ENCODE measurements around the gene MCTP1.

Gene MCTP1

DNA sequence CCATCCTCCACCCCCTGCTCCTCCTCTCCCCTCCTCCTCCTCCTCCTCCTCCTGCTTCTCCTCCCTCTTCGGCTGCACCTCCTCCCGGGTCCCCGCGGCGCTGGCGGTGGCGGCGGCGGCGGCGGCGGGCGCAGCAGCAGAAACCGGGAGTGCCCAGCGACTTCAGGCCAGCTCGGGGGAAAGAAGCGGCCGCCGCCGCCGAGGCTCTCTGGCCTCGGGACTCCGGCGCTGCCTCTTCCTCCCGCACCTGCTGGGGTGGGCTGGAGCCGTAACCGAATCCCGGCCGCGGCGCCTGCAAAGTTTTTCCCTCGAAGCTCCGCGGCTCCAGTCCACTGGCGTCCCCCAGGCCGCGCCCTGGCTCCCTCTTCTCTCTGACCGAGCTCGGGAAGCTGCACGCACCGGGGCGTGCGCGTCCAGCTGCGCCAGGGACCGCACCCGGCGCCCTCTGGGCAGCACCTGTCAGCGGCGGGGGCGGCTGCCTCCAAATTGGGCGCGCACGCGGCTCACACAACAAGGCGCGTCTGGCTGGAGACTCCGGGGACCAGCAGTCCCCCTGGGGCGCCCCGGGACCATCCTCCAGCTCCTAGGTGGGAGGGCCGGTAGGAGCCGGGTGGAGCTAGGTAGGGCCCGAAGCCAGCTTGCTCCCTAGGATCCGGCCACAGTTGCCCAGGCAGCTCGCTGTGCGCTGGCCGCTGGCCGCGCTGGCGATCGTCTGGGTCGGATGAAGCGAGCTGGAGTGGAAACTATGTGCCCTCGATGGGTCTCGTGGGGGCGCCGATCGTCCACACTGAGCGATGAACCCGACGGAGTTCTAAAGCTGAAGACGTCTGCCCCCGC is at the start of gene MCTP1:
TSS of gene MCTP1 (minus strand) at position 523 of the 837 bp plus-strand sequence.
- Mint-ChIP-seq H3K36me3 (ENCODE audit: low read depth) (no peaks in the 10 kb centered on the region), H3K9me3 (no peaks in the 10 kb centered on the region), H3K27ac (no peak within 1 kb of the TSS), H3K27me3 (ENCODE audit: low read depth) (peaks cover 62% of the 10 kb centered on the region), H3K4me1 (ENCODE audit: low read depth) (peaks cover 9% of the 10 kb centered on the region), H3K4me3 (peak within 1 kb of the TSS; percentile 64)
- no peak for DNase-seq (ENCODE audit: low spot score)

DNA sequence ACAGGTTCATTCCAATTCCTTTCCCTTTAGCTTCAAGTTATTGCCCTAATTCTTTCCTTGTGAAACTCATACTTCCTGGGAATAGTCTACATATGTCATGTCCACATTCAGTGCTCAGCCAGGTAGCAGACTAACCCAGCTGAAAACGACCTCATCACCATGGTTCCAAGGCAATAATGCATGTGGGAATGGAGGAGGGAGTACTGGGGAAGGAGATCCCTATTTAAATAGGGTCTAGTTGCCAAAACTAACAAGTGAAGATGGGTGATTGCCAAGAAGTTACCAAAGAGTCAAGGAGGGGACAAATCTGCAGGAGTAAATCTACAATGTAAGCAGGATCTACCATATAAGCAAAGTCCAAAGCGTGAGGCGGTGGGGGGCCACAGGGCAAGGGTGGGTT is 47.3 kb upstream of the MCTP1 start:
- Mint-ChIP-seq H3K27me3 (ENCODE audit: low read depth) (no peaks in the 10 kb centered on the region), H3K36me3 (ENCODE audit: low read depth) (no peaks in the 10 kb centered on the region), H3K4me3 (no peak overlapping the region), H3K4me1 (ENCODE audit: low read depth) (no peaks in the 10 kb centered on the region), H3K9me3 (no peaks in the 10 kb centered on the region), H3K27ac (no peak overlapping the region)
- no peak for DNase-seq (ENCODE audit: low spot score)

DNA sequence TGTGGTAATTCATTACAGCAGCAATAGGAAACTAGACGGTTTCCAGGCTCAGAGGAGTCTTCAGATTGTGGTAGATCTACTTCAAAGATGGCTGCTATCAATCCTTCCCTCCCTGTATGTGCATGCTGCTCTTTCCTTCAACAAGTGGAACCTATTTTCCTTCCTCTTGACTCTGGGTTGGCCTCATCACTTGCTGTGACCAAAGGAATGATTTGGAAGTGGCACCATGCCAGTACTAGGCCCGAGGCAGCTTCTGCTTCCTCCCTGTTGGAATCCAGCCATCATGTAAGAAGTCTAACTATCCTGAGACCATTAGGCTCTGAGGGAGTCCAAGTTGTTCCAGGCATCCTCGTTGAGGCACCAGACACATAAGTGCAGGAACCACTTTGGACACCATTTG is 46.5 kb upstream of the MCTP1 start:
- no peaks in the 10 kb centered on the region for H3K27me3 Mint-ChIP-seq (ENCODE audit: low read depth)
- H3K4me3 Mint-ChIP-seq, result no peak overlapping the region
- no peaks in the 10 kb centered on the region for H3K4me1 Mint-ChIP-seq (ENCODE audit: low read depth)
- H3K27ac Mint-ChIP-seq, result no peak overlapping the region
- H3K9me3 Mint-ChIP-seq, result no peaks in the 10 kb centered on the region
- H3K36me3 Mint-ChIP-seq (ENCODE audit: low read depth), result no peaks in the 10 kb centered on the region
- no peak for DNase-seq (ENCODE audit: low spot score)

DNA sequence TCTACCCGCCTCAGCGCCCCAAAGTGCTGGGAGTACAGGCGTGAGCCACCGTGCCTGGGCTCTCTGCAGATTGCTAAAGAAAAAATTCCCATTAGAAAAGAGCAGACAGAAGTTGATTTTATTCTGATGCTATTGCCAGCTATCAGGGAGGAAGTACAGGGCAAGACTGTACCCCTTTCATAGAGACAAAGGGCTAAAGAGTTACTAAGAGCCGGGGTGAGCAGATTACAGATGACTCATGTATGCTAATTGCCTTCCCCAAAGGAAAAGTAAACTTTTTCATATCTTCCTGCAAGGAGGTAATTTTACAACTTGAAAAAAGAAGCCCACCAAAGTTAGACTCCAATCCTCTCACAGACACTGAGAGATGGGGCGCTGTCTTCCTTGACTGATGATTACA is 42.3 kb upstream of the MCTP1 start:
- H3K4me3 Mint-ChIP-seq, result no peak overlapping the region
- no peaks in the 10 kb centered on the region for H3K36me3 Mint-ChIP-seq (ENCODE audit: low read depth)
- no peaks in the 10 kb centered on the region for H3K27me3 Mint-ChIP-seq (ENCODE audit: low read depth)
- no peaks in the 10 kb centered on the region for H3K9me3 Mint-ChIP-seq
- no peak overlapping the region for H3K27ac Mint-ChIP-seq
- no peak for DNase-seq (ENCODE audit: low spot score)
- H3K4me1 Mint-ChIP-seq (ENCODE audit: low read depth), result no peaks in the 10 kb centered on the region

DNA sequence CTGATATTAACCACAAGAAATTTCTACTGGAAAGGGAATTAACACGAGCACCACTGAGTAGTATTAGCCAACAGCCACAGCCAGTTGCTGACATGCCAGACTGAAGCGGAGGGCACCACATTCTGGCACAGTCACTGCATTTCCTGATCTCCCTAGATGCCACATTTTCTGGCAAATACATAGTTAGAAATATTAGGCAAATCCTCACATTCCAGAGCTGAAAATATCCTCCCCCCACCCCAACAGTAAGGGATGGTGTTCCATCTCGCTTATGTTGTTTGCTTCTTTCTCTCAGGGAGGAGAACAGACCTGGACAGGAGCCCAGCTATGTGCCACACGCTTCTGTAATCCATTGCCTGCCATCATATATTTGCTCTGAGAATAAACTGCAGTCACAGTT is 32.8 kb upstream of the MCTP1 start:
- Mint-ChIP-seq H3K36me3 (ENCODE audit: low read depth) (no peaks in the 10 kb centered on the region), H3K27ac (no peak overlapping the region), H3K9me3 (peaks cover 5% of the 10 kb centered on the region), H3K27me3 (ENCODE audit: low read depth) (no peaks in the 10 kb centered on the region), H3K4me3 (no peak overlapping the region), H3K4me1 (ENCODE audit: low read depth) (no peaks in the 10 kb centered on the region)
- DNase-seq (ENCODE audit: low spot score), result no peak

DNA sequence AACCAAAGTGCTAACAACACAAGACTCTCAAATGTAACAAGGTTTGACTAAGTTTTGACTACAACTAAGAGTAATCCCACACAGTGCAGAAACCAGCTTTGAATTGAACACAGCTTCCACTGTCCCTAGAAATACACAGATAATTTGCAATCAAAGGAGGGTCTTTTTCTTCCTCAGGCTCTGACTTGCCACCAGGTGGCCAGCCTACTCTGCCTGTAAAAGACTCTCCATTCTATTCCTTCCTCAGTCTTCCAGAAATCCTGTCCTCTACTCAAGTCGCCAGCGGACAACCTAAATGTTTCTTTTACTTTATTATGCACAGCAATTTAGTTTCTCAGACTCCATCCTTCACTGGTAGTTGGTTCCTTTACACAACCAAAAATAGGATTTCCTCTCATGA is 32.2 kb upstream of the MCTP1 start:
- DNase-seq (ENCODE audit: low spot score), result no peak
- Mint-ChIP-seq H3K9me3 (peaks cover 5% of the 10 kb centered on the region), H3K27me3 (ENCODE audit: low read depth) (no peaks in the 10 kb centered on the region)

DNA sequence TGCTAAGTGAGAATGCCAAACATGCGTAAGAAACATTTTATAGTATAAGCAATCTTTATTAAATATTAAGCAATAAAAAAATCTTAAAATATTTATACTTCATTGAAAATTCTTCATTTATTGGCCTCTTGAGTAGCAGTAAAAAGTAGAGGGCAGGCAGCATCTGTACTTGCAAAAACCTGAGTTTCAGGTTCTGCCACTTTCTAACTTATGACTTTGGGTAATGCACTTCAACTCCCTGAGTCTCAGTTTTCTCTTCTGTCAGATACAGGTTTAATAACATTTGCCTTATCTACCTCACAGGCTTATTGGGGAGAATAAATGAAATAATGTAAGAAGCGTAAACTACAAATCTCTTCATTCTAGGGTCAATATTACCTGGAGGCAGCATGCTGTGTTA is 19.8 kb upstream of the MCTP1 start:
- H3K9me3 Mint-ChIP-seq, result no peaks in the 10 kb centered on the region
- DNase-seq (ENCODE audit: low spot score), result no peak
- no peak overlapping the region for H3K27ac Mint-ChIP-seq
- no peaks in the 10 kb centered on the region for H3K27me3 Mint-ChIP-seq (ENCODE audit: low read depth)
- H3K4me3 Mint-ChIP-seq, result no peak overlapping the region
- no peaks in the 10 kb centered on the region for H3K4me1 Mint-ChIP-seq (ENCODE audit: low read depth)
- H3K36me3 Mint-ChIP-seq (ENCODE audit: low read depth), result no peaks in the 10 kb centered on the region

More for the DNA sequence above, 32.2 kb upstream of the MCTP1 start:
- Mint-ChIP-seq H3K27ac (no peak overlapping the region), H3K4me3 (no peak overlapping the region), H3K36me3 (ENCODE audit: low read depth) (no peaks in the 10 kb centered on the region), H3K4me1 (ENCODE audit: low read depth) (no peaks in the 10 kb centered on the region)

DNA sequence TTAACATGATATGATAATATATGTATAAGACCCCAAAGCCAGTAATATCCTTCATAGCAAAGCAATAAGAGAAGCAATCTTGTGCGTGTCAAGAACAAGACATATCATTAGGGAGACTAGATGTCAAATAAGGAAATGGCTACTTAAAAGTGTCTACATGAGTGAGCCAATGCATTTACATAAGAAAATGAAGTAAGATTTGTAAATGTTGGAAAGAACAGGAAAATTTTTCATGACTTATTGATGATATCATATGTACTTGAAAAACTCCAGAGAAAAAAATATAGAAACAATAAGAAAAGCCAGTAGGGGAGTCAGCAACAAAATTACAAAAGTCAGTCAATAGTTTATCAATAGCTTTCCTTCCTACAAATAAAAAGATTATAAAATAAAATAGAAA is 13.8 kb upstream of the MCTP1 start:
- no peaks in the 10 kb centered on the region for H3K9me3 Mint-ChIP-seq
- no peaks in the 10 kb centered on the region for H3K4me1 Mint-ChIP-seq (ENCODE audit: low read depth)
- H3K4me3 Mint-ChIP-seq, result no peak overlapping the region
- H3K36me3 Mint-ChIP-seq (ENCODE audit: low read depth), result no peaks in the 10 kb centered on the region
- H3K27ac Mint-ChIP-seq, result no peak overlapping the region
- peaks cover 3% of the 10 kb centered on the region for H3K27me3 Mint-ChIP-seq (ENCODE audit: low read depth)
- no peak for DNase-seq (ENCODE audit: low spot score)

DNA sequence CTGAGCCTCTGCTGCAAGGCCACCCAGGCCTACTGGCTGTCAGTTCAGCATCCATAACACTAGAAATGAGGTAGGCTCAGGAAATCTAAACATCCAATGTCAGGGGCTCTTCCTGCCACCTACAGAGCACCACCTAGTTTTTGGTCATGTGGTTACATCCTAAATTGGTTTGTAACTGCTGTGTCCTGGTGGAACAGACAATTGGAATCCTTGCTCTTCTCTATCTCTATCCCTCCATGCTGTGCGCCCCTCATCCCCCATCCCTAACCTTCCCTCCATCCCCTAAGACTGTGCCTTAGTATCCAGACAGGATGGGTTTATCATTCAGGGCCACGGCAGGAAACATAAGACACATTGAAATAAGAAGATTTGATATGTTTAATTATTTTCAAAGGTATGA is 11.4 kb upstream of the MCTP1 start:
- Mint-ChIP-seq H3K27ac (no peak overlapping the region), H3K27me3 (ENCODE audit: low read depth) (peaks cover 3% of the 10 kb centered on the region), H3K36me3 (ENCODE audit: low read depth) (no peaks in the 10 kb centered on the region), H3K4me1 (ENCODE audit: low read depth) (no peaks in the 10 kb centered on the region), H3K9me3 (no peaks in the 10 kb centered on the region), H3K4me3 (no peak overlapping the region)
- DNase-seq (ENCODE audit: low spot score), result no peak

DNA sequence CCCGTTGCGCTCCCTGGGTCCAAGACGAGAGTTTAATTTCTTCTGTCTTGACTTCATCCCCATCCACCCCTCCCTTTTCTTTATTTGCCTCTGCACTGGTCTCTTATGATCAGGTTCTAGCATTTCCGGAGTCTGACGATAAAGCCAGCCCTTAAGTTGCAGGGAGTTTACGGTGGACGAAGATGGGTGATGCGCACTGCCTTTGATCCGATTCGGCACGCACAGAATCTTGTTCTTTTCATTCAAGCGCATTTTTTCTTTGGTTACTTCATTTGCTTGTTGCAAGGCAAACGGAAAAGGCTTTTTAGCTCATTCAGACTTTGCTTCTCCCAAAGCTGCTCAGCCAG is 488 bp upstream of the MCTP1 start:
- DNase-seq (ENCODE audit: low spot score), result no peak
- Mint-ChIP-seq H3K27me3 (ENCODE audit: low read depth) (peaks cover 62% of the 10 kb centered on the region), H3K27ac (no peak overlapping the region), H3K4me3 (peak overlapping the region; percentile 64), H3K36me3 (ENCODE audit: low read depth) (no peaks in the 10 kb centered on the region), H3K9me3 (no peaks in the 10 kb centered on the region), H3K4me1 (ENCODE audit: low read depth) (peaks cover 9% of the 10 kb centered on the region)

DNA sequence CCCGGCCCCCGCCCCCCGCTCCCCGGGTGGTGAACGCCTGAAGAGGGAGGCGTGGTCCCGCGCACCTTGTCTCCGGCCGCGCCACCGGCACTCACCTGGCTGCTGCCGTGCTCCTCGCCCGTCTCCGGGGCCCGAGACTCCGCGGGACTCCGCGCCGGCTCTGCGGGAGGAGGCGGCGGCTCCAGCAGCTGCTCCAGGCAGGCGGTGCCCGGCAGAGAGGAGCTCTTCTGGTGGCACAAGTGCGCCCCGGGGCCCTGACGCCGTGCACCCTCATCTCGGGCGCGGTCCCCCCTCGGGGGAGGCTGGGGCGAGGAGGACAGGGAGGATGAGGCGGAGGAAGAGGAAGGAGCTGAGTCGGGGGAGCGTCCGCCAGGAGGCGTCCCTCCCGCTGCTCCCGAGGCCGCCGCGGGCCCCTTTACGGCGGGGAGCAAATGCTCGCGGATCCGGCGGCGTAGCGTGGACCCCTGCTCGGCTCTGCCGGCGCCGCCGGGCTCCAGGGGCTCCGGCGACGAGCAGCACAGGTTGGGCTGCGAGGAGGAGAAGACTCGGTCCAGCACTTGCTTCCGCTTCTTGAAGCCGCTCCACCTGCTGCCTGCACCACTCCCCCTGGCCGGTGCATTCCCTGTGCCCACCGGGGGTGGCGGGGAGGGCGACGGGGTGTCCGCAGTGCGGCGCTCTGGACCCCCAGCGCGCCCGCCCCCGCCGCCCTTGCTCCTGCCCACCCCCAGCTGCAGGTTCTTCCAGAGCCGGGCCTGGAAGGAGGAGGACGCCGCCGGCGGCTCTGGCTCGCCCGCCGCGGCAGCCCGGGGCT is 928 bp downstream of the MCTP1 start:
- Mint-ChIP-seq H3K27me3 (ENCODE audit: low read depth) (peaks cover 65% of the 10 kb centered on the region), H3K4me1 (ENCODE audit: low read depth) (peaks cover 9% of the 10 kb centered on the region), H3K9me3 (no peaks in the 10 kb centered on the region), H3K36me3 (ENCODE audit: low read depth) (no peaks in the 10 kb centered on the region), H3K4me3 (no peak overlapping the region), H3K27ac (no peak overlapping the region)
- DNase-seq (ENCODE audit: low spot score), result peak; percentile 5

DNA sequence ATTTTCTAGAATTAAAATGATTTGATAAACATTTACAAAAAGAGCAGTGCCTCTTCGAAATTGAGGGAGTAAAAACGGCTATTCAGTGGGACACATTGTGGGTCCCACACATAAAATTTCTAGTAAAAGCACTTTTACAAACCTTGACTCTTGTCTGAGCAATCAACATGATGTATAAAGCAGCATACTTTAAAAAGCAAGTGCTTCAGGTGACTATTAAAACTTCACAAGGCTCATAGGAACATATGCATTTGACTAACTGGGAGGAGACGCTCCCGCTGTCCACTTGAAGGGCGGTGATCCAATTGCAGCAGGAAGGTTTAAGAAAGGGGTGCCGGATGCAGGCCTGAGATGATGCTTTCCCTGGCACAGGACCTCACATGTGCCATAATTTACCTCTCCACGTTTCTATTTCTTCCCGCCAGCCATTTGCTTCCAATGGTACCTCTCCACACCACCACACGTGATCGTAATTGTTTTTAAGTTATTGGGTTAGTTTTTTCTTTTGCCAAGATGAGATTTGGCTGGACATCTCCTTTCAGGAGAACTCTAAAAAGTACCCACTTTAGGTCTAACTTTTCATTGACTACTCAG is 1.8 kb downstream of the MCTP1 start:
- no peak for DNase-seq (ENCODE audit: low spot score)
- no peaks in the 10 kb centered on the region for H3K9me3 Mint-ChIP-seq
- H3K27me3 Mint-ChIP-seq (ENCODE audit: low read depth), result peaks cover 61% of the 10 kb centered on the region
- no peak overlapping the region for H3K27ac Mint-ChIP-seq
- H3K4me1 Mint-ChIP-seq (ENCODE audit: low read depth), result peaks cover 9% of the 10 kb centered on the region
- H3K4me3 Mint-ChIP-seq, result peak overlapping the region; percentile 31
- no peaks in the 10 kb centered on the region for H3K36me3 Mint-ChIP-seq (ENCODE audit: low read depth)

DNA sequence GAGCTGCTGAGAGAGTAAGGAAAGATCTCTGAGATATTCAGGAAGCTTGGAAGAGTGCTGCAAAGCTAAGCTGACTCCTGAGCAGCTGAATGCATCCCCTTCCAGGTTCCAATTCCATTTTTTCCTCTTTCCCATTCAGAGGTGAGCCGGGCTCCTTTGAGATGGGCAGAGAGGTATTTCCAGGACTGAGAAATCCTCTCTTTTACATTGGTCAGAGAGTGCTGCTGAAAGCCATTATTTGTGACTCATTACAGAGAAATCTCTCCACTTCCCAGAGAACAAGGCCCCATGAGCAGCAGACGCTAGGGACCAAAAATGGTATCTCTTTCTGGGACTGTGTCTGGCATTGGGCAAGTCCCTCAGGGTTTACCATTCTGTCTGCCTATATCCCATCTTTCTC is 3.7 kb downstream of the MCTP1 start:
- Mint-ChIP-seq H3K4me3 (no peak overlapping the region), H3K36me3 (ENCODE audit: low read depth) (no peaks in the 10 kb centered on the region), H3K27ac (no peak overlapping the region), H3K9me3 (no peaks in the 10 kb centered on the region), H3K27me3 (ENCODE audit: low read depth) (peaks cover 45% of the 10 kb centered on the region), H3K4me1 (ENCODE audit: low read depth) (peaks cover 9% of the 10 kb centered on the region)
- no peak for DNase-seq (ENCODE audit: low spot score)

DNA sequence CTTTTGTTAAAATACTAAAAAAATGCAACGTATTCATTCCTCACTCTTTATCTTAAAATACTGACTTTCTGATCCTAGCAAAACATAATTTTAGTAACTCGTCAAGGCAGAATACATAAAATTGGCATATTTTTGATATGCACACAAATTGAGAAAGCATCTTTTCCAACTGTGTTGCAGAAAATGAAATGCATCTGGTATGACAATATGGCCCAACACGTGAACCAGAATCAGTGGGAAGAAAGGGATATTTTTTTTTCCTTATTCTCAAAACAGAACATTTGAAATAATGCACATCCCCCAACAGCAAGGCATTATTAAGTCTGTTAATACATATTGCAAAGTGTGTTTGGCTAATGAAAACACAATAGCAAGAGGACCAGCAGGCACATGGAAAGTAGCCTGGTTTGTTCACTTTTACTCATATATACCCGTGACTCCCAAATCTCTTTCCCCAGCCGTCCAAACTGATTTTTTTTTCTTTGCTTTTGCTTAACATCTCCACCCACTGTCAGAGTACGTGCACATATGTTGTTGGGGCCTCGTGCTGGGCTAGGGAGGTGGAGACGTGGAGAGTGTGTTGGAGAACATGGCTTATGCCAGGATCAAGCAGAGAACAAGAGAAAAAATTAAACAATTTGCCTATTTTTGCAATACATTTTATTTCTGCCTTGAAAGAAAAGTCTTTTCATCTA is 4.3 kb downstream of the MCTP1 start:
- no peak overlapping the region for H3K4me3 Mint-ChIP-seq
- peaks cover 43% of the 10 kb centered on the region for H3K27me3 Mint-ChIP-seq (ENCODE audit: low read depth)
- H3K9me3 Mint-ChIP-seq, result no peaks in the 10 kb centered on the region
- no peak overlapping the region for H3K27ac Mint-ChIP-seq
- H3K36me3 Mint-ChIP-seq (ENCODE audit: low read depth), result no peaks in the 10 kb centered on the region
- DNase-seq (ENCODE audit: low spot score), result no peak
- peaks cover 8% of the 10 kb centered on the region for H3K4me1 Mint-ChIP-seq (ENCODE audit: low read depth)
